ENCODE data around the gene UTP14A. TPM values are rescaled to one million over a fixed set of nuclear protein-coding genes. Genes with fewer than 3 reads are reported as not detected.
A peak's percentile ranks its signal among the peaks of the same experiment; 100 is the strongest.
"Not testable (repeated sequence)": the region's sequence is repeated elsewhere in the genome, so short reads cannot be mapped to it uniquely, and the experiment has no call there.

The UTP14A gene
- 27.1 and 37.9 TPM in 2 replicates for total RNA-seq (2014; rRNA removed; shearing (Covaris generic))

GRCh38 chrX:129905787-129906580, at the start of gene UTP14A:
TSS of gene UTP14A (plus strand) at chrX:129906164. CDS start at chrX:129906211, 47 bp downstream.
- DNase-seq (ENCODE audit: low spot score), result peak; percentile 93

DNA sequence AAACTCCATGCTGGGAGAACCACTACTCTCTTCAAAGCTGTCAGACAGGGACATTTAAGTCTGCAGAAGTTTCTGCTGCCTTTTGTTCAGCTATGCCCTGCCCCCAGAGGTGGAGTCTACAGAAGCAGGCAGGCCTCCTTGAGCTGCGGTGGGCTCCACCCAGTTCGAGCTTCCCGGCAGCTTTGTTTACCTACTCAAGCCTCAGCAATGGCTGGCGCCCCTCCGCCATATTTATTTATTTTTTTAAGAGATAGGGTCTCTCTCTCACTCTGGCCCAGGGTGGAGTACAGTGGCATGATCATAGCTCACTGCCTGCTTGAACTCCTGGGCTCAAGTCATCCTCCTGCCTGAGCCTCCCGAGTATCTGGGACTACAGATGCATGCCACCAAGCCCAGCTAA, 46.8 kb upstream of the UTP14A start:
- DNase-seq (ENCODE audit: low spot score), result not testable (repeated sequence)

GRCh38 chrX:129866321-129866720, 39.6 kb upstream of the UTP14A start:
- DNase-seq (ENCODE audit: low spot score), result not testable (repeated sequence)

- DNase-seq (ENCODE audit: low spot score), result no peak
Measured at GRCh38 chrX:129872524-129872923, 33.4 kb upstream of the UTP14A start.

- DNase-seq (ENCODE audit: low spot score), result peak; percentile 78
Measured at GRCh38 chrX:129875669-129876068, 30.3 kb upstream of the UTP14A start.

- peak; percentile 40 for DNase-seq (ENCODE audit: low spot score)
Measured at GRCh38 chrX:129876771-129877305, 29.1 kb upstream of the UTP14A start.

- peak; percentile 4 for DNase-seq (ENCODE audit: low spot score)
Measured at GRCh38 chrX:129877401-129877800, 28.6 kb upstream of the UTP14A start.

DNA sequence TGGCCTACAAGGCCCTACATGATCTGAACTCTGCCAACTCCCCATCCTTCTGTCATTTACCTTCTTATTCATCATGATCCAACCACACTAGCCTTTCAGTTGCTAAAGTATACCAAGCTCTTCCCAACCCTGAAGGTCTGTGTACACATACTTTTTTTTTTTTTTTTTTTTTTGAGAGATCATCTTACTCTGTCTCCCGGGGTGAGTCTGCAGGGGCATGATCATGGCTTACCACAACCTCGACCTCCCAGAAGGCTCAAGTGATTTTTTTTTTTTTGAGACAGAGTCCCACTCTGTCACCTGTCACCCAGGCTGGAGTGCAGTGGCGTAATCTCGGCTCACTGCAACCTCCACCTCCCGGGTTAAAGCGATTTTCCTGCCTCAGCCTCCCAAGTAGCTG, 5.9 kb upstream of the UTP14A start:
- DNase-seq (ENCODE audit: low spot score), result no peak

DNA sequence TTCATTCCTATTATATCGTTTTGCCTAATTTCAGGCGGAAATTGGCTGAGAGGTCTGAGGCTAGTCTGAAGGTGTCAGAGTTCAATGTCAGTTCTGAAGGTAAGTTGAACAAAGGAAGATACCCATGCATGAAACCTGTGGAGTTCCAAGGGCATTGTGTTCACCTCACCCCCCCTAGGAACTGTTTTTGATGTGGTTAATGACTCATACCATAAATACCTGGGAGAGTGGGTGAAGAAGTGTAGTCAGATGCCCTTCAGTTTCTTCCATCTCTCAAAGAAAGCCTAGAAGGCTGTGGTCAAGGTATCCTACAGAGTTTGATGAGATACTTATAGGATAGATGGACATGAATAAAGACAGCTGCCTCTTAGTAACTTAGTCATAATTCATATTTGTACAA, 2.7 kb downstream of the UTP14A start:
- DNase-seq (ENCODE audit: low spot score), result no peak

DNA sequence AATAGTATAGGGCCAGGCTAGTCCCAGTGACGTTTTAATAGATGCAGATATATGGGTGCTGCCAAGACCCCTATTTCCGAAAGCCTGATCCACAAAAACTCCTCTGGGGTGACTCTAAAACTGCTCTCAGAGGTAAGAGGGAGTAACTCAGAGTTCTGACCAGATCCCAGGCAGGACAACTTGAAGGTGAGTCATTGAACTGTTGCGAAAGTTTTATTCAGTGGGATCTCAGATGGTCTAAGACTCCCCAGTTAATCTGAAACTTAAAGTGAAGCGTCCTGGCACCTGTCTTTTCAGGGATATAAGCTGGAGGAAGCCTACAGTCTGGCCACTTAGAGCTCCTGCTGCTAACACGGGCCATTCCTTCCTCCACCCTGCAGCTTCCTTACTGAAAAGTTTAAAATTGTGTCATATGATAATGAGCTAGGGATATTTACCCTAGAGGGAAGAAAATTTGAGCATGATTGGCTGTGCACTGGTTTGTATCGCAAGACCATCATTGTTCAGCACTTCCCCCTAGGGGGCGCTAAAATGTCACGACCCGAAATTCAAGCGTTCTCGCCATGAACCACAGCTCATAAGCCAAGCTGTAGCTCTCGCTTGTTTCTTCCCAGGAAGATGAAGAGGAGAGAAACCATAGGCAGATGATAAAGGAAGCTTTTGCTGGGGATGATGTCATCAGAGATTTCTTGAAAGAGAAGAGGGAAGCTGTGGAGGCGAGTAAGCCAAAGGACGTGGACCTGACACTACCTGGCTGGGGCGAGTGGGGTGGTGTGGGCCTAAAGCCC, 19.5 kb downstream of the UTP14A start:
- peak; percentile 42 for DNase-seq (ENCODE audit: low spot score)

- no peak for DNase-seq (ENCODE audit: low spot score)
Measured at GRCh38 chrX:129930941-129931410, 25.0 kb downstream of the UTP14A start.

GRCh38 chrX:129931411-129932015, 25.5 kb downstream of the UTP14A start:
- DNase-seq (ENCODE audit: low spot score), result peak; percentile 92

GRCh38 chrX:129932016-129932820, 26.3 kb downstream of the UTP14A start:
- DNase-seq (ENCODE audit: low spot score), result peak; percentile 83

- no peak for DNase-seq (ENCODE audit: low spot score)
Measured at GRCh38 chrX:129932821-129933321, 26.9 kb downstream of the UTP14A start.

DNA sequence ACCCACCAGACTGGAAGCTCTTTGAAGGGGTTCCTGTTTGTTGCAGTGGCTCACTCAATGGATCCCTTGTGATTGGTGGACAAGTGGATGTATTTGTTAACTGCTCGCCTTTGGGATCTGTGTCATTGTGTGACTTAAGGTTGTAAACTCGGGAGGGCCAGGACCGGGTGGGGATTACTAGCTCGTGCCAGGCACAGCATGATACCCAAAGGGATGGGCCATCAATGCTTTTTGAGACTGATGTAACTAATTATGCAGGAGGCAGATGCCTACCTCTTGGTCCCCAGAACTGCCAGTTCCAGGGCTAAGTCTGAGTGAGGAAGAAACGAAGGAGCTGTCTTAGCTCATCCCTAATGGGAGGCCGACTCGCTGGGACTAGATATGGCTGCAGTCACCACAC, 27.7 kb downstream of the UTP14A start:
- no peak for DNase-seq (ENCODE audit: low spot score)

DNA sequence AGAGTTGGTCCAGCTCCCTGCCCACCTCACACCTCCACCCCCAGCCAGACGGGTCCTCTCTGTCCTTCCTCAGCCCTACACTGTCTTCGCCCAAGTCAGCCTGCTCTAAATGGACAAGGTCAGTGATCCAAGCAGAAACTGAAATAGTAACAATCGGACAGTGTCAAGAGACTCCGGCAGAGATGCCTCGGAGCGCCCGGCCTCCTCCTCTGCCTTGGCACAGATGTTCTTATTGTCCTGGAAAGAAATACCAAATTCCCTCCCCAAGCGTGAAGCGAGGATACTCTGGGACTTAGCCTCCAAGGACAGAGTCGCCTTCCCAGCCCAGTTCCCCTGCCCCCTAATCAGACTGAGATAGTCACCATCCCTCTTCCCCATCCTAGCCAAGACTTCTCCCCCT, 28.5 kb downstream of the UTP14A start:
- no peak for DNase-seq (ENCODE audit: low spot score)

DNA sequence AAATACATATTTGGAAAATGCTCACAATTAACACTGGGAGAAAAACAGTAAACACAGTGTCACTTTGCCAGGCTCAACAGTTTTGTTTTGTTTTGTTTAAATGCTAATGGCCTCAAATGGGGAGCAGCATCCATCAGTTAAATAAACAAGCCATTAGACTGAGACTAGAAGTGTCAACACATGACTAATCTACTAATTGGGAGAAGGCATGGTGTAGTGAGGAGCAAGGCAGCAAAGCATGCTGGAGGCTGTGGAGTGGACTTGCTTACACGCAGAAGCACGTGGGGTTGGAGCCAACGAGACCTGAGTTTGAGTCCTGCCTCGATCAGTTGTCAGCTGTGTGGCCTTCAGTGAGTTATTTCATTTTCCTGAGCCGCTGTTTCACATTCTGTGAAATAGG, 29.0 kb downstream of the UTP14A start:
- DNase-seq (ENCODE audit: low spot score), result no peak

DNA sequence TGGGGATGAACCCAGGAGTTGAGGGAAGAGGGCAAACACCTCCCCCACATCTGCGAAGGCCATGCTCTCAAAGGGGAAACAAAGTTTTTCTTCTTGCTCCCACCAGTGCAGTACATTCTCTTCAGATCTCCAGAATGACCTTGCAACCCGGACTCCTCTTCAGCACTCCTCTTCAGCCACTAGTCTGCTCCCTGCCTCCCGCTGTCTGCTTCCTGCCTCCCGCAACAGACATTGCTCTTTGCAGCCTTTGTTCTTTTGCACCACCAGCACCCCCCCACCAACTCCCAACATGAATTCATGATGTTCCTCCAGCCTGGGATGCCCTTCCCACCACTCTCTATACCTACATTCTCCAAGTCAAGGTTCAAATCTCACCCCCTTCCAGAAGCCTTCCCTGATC, 32.1 kb downstream of the UTP14A start:
- no peak for DNase-seq (ENCODE audit: low spot score)

DNA sequence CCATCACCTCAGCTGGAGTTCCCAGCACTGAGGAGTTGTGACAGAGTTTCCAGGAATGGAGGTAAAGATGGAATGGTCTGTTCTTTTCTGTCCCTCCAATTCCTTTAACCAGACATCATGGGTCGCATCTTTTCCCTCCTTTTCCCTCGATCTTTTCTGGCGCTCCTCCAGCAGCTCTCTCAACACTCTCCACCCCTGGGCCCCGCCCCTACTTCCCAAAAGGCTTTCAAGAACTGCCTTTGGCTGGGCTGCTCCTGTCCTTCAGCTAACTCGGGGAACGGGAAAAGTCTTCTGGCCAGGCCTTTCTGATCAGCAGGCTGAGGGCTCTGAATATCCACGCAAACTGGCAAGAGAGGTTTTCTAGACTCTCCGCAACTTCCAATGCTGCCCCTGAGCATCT, 34.0 kb downstream of the UTP14A start:
- no peak for DNase-seq (ENCODE audit: low spot score)

DNA sequence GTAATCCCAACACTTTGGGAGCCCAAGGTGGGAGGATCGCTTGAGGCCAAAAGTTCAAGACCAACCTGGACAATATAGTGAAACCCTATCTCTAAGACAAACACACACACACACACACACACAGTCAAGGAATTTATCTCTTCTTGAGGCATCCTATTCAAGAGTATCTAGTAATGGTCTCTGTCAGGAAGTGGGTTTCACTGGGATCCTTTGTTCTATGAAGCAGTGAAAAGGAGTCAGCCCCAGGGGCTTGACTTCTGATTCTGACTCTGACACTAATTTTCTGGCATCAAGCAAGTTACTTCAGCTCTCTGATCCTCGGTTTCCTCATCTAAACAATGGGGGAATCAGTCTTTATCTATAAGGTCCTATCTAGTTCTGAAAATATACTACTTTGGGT, 34.8 kb downstream of the UTP14A start:
- DNase-seq (ENCODE audit: low spot score), result no peak

DNA sequence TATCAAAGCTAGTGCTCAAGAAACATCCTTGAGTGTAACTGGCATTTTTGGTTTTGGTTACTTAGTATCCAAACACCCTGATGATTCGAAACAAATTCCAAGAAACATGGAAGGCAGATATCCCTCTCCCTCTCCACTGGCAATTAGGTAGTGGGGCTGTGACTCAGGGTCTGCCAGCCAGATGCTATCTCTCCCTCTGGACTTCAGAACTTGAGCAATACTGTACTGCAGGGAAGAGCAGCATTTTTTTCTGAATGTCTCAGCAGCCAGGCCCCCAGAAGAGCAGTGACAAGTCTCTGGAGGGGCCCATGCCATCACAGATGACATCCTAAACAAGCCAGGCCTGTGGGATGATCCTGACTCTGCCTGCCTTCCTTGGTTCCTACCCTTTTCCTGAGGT, 39.2 kb downstream of the UTP14A start:
- no peak for DNase-seq (ENCODE audit: low spot score)
